AG08395 (cell line): Measurements from ENCODE around the gene BPI.
A peak's percentile ranks its signal among the peaks of the same experiment; 100 is the strongest.
"Not testable (repeated sequence)": the region's sequence is repeated elsewhere in the genome, so short reads cannot be mapped to it uniquely, and the experiment has no call there.

ENCODE experiments used
- DNase-seq: peaks from one replicate; pipeline ENCODE4 v3.0.0; 2012; ENCODE audit warnings: mixed read lengths, low spot score

The BPI gene

DNA sequence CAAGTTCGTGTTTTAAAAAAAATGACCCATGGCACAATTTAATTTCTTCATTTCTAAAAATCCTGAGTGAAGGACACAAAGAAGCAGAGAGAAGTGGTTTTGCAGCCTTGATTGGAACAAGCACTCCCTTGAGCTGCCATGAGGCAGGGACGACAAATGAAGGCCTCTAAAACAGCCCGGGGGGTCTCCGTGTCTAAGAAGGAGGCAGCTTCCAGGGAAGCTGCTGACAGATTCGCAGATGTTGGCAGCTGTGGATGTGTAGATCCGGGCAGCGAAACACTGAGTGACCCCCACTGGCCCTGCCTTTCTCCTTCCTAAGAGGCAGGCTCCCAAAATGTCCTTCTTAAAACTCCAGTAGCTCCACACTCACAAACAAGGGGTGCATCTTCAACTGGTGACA, 32.8 kb downstream of the BPI start:
- DNase-seq: no peak

DNA sequence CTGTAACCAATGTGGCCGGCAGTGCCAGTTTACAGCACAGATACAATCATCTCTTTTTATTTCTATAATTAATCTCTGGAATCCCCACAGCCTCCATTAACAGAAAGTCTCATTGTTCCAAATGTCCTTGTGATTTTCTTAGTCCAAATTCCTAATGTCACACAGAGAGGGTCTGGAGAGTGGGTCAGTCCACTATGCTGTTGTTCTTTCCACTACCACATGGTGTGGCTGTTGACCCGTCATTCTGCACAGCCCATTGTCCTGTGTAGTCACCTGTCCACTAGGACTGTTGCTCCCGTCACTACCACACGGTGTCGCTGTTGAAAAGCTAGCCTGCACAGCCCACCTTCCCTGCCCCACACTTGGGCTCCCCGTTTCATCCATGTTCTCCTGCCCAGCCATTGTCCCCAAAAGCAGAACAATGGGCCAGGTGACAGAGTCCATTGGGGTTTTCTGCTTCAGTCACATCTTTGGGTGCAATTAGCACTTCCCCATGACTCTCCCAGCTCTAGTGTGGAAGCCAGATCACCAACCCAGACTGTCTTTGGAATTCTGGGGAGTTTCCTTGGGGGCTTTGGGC, 33.7 kb downstream of the BPI start:
- no peak for DNase-seq

DNA sequence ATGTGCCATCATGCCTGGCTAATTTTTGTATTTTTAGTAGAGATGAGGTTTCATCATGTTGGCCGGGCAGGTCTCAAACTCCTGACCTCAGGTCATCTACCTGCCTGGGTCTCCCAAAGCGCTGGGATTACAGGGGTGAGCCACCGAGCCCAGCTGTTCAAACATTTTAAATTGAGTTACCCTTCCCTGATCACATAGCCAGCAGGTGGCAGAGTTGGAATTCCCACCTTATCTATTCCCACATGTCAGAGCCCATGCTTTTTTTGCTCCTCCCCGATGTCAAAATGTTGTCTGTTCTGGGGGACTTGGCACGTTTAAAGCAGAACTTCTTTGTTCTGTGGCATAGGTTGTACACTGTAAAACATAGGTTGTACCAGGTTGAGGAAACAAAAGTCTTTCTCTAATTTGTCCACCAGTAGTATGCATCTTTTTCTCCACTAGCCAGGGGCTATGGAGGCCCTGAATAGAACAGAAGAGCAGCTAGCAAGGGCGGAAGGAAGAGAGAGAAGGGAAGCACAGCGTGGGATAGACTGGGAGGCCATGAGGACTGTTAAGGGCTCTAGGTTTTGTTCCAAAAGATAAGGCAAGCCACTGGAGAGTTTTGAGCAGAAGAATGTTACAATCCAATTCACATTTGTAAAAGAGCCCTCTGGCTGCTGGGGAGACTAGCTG, 35.0 kb downstream of the BPI start:
- DNase-seq: no peak

DNA sequence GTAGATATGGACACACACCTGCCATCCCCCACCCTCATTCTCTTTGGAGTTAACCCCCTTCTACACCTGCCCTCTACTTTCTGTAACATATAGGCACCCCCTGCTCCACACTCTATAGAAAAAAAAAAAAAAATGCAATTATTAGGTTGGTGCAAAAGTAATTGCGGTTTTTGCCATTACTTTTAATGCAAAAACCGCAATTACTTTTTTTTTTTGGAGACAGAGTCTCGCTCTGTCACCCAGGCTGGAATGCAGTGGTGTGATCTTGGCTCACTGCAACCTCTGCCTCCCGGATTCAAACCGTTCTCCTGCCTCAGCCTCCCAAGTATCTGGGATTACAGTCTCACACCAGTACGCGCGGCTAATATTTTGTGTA, 35.6 kb downstream of the BPI start:
- not testable (repeated sequence) for DNase-seq

DNA sequence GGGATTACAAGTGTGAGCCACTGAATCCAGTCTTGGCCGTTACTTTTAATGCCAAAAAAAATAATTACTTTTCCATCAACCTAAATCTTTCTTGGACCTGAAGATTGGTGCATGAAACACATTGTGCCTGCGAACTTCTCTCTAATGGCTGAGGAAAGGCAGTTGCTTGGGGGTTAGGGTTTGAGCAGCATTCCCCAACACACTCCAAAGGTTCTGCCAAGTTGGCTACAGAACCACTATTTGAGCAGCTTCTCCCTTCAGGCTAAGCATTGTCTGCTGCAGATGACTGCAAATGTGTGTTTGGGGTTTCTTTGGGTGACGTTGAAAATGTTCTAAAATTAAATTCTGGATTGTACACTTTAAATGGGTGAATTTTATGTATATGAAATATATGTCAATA, 36.0 kb downstream of the BPI start:
- no peak for DNase-seq

DNA sequence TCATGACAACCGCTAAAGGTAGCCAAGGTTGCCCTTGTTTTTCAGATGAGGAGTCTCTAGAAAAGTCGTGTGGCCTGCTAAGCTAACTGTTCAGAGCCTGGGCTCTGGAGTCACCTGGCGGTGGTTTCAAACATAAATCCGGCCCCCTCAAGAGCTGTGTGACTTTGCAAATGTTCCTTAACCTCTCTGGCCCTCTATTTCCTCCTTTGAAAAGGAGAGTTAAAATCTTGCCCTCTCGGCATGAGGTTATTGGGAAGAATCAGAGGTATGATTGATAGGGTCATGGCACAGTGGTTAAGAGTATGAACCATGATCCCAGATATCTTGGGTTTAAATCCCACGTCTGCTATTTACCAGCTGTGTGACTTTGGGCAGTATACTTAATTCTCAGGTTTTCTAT, 36.7 kb downstream of the BPI start:
- no peak for DNase-seq

DNA sequence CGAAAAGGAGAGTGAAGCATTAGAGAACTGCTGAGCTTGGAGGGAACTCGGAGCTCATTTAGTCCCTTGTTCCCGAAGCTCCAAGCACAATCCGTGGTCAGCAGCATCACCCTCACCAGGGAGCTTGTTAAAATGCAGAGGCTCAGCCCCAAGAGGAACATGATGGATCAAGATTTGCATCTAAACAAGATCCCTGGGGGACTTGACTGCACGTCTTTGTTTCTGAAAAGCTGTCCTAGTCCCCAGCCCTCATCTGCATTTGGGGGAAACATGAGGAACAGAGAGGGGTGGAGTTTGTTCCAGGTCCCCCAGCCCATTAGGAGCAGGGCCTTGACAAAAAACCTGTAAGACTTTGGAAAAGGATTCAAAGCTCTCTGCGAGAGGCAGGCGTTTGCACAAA, 38.3 kb downstream of the BPI start:
- DNase-seq: no peak

DNA sequence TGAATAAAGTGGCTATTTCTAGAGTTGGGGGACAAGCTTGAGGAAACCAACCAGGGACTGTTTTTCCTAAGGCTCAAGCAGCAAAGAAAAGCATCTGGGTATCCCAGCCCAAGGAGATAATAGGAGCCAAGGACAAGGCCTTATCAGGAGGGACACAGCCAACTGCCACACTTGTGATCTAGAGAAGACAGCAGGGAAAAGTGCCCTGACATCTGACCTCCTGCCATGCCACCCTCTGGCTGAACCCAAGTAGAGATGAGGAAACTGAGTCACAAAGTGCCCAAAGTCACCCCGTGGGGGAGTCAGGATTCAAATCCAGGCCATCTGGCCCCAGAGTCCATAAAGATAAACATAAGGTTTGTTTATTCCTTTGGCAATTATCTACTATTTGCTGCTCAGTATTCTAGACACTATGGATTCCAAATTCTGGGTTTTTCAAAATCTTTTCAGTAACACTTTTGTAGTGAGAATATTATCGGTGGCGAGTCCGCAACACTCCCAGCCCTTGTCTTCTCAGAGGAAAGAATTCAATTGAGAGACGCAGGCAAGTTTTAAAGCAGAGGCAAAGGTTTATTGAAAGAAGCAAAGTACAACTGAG, 38.9 kb downstream of the BPI start:
- DNase-seq: no peak

DNA sequence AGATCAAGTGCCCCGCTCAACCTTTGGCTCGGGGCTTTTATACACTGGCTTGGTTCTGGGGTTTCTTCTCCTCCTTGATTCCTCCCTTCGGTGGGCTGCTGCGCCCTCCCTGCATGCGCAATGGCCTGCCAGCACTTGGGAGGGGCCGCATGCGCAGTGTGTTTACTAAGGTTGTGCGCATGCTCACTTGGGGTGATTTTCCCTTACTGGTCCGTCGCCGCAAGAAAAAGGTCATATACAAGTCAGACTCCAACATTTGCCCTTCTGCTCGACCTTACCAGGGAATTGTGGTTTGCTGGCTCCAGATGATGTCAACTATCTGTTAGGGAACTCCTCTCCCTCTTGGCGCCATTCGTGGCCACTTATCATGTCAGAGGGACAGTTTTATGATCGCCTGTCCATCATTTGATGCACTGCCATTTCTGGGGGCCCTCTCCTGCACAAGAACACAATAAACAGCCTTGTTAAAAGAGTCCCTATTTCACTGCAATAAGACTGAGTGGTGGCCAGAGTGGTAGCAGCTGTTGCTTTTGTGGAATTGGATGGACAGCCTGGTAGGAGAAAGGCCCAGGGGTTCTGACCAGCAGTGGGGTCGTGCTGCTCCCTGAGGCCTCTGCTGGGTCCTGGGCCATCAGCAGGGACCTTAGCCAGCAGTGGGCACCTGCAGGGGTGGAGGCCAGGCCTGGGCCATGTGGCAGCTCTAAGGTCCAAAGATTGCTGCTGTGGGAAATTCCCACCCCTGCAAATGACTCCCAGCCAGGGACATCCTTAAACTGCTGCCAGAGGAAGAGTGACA, 39.6 kb downstream of the BPI start:
- DNase-seq: peak; percentile 34

DNA sequence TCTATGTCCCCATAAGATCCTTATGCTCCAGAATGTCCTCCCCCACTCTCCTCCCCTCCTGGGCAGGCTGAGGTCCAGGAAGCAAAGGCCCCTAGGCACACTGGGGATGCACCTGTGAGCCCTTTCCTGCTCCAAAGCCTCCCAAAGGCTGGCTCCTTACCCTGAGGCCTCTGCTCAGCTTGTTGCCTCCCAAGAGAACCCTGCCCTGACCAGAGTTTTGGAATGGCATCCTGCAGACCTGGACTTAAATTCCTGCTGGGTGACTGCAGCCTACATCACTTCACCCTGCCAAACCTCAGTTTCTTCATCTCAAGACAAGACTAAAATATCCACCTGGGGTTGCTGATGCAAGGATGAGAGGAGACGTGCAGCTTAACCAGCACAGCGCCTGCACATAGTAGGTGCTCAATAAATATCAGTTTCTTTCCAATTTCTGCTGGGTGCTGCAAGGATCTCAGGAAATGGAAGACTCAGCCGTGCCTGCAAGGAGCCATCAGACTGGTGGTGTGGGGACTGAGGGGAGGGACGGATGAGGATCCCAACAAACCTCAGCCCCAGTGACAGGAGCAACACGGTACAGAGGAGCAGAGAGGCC, 40.2 kb downstream of the BPI start:
- no peak for DNase-seq

DNA sequence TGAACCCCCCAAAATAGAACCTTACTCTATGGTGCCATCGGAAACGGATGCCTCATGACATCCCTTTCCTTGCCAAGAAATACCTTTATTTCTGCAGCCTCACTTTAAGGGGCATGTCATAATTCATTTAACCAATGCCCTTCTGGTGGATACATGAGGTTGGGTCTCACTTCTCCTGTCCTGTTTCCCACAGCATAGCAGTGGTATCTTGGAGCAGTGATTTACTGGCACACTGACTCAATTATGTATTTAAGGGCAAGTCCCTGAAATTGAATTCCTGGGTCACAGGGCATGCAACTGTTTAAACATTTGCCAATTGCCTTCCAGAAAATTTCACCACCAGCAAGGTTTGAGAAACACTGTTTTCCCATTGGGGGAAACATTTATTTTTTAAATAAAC, 41.7 kb downstream of the BPI start:
- DNase-seq: no peak

DNA sequence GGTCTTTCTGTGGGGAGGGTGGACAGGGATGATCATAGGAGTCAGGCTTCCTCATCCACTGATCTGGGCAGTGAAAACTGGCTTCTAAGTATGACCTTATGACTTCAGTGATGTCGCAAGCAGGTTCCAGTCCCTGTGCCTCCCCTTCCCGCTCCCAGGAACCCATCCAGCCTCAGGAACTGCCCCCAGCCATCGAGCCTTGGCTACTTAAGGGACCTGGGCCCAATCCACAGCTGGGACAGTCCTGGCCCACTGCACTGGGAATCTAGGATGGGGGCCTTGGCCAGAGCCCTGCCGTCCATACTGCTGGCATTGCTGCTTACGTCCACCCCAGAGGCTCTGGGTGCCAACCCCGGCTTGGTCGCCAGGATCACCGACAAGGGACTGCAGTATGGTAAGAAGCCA, 42.3 kb downstream of the BPI start, which contains the start of gene LBP:
Gene LBP (plus strand): TSS at position 236 of the 405 bp plus-strand sequence. CDS start 35 bp downstream, at position 271.
- DNase-seq: no peak

DNA sequence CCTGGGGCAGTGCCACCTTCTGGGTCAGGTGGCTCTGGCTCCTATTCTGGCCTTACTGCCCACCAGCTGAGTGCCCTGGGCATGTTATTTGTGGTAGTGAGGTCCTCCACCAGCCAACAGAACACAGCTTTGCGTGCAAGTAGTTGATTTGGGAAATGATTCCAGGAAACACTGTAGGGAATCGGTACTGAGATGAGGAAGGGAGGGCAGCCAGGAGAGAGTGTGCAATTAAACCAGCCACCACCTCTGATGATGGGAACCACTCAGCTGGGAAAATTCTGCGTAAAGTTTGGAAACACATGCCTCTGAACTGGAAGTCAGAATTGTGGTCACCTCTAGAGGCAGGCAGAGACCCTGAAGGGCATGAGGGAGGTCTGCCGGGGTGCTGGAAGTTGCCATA, 42.8 kb downstream of the BPI start:
- no peak for DNase-seq

DNA sequence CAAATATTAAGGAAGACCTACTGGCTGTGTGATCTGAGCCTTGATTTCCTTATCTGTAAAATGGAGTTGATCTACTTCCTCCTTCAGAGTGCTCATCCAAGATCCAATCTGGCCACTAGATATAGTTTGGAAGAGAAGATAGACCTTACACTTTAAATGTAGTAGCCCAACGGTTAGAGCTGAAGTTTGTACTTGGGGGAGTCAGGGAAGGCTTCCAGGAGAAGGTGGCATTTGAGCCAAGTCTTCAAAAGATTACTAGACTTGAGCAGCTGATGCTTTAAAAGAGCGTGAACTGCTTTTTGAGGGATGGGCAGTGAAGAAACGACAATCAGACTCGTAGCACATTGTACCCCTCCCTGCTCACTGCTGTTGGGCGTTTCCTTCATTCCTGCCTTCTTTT, 45.9 kb downstream of the BPI start:
- no peak for DNase-seq

DNA sequence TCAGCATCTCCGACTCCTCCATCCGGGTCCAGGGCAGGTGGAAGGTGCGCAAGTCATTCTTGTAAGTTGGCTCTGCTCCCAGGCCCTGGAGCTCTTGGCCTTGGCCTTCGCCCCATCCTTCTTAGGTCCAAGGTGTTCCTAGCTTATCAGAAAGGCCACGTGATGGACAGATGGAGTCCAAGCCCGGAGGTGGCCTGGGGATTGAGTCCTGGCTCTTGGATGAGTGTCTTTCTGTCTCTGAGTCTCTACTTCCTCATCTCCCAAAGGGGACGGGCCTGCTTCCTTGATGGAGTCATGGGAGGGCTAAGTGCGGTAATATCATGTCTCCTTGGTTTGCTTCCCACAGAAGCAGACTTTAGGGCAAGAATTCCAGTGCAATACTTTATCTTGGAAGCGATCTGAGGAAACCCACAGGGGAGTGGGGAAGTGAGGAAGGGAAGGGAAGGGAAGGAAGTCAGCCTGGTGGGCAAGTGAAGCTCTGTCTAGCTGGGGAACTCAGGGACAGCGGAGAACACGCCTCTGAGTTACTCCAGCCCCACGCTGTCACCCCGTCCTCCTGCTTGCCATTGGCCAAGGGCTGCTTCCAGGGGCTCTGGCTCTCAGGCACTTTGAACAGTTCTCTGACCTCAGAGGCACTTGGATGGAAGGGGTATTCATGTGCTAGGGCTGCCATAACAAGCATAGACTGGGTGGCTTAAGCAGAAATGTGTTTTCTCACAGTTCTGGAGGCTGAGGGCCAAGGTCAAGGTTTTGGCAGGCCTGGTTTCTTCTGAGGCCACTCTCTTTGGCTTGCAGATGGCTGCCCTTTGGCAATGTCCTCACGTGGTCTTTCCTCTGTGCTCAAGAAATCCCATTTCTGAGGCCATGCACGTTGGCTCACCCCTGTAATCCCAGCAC, 47.2 kb downstream of the BPI start:
- no peak for DNase-seq

DNA sequence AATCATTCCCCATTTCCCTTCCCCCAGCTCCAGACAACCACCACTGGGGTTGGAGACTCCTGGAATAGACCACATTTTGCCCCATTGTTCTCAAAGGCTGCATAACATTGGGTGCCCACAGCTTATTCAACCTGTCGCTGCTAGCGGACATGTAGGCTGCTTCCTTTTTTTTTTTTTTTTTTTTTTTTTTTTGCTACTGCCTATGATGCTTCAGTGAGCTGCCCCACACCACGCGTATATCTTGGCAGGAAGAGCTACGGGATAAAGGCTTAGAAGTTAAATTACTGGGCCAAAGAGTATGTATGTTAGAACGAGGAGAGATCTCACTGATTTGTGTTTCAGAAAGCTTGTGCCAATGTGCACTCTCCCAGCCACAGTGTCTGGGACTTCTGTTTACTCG, 49.4 kb downstream of the BPI start:
- no peak for DNase-seq

DNA sequence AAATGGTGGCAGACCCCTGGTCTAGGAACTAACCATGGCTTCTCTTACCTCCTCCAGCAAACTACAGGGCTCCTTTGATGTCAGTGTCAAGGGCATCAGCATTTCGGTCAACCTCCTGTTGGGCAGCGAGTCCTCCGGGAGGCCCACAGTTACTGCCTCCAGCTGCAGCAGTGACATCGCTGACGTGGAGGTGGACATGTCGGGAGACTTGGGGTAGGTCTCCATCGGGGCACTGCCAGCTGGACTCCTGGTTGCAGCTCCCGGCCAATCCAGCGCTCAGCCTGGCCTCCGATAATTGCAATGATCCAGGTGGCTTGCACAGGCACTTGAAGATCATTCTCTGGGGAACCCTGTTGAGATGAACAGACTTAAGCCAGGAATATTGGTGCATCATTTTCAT, 50.3 kb downstream of the BPI start:
- no peak for DNase-seq

DNA sequence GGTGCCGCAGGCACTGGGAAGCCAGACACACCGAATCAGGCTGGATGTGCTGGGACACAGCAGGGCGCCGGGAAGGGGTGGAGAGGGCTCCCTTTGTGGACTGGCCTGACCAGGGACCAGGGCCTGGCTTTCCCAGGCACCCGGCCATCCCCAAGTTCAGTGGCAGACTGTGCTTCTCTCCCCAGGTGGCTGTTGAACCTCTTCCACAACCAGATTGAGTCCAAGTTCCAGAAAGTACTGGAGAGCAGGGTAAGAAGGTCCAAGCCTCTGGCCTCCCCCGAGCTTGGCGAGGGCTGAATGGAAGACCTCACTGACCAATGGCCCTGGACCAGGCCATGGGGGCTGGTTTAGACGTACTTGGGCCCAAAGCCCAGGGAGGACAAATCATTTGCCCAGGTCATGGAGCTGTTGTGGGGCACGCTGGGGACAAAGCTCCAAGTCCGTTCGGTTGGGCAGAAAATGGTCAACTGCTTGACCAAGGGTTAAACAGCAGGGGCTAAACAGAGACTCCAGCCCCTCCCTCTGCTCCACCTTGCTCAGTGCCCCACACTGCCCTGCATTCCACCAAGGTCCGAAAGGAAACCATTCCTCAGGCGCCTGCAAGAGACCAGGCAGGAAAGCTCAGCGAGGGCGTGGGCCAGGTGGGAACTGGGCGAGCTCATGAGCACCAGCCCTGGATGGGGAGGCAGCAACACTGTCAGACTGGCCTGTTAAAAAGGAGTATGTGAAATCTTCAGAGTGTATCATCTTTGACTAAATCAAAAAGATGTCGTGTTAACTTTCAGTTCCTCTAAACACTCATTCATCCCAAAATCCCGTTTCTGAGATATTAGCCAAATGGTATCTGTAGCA, 51.4 kb downstream of the BPI start:
- DNase-seq: no peak

DNA sequence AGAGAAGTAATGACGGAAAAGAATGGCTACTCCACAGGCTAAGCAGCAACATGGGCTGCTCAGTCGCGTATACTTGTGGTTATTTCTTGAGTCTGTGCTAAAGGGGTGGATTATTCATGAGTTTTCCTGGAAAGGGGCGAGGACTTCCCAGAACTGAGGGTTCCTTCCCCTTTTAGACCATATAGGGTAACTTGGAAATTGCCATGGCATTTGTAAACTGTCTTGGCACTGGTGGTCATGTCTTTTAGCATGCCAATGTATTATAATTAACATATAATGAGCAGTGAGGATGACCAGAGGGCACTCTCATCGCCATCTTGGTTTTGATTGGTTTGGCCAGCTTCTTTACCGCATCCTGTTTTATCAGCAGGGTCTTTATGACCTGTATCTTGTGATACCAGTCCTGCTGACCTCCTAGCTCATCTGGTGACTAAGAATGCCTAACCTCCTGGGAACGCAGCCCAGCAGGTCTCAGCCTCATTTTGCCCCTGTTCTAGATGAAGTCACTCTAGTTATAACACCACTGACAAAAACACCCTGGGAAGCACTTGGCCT, 53.8 kb downstream of the BPI start:
- no peak for DNase-seq

DNA sequence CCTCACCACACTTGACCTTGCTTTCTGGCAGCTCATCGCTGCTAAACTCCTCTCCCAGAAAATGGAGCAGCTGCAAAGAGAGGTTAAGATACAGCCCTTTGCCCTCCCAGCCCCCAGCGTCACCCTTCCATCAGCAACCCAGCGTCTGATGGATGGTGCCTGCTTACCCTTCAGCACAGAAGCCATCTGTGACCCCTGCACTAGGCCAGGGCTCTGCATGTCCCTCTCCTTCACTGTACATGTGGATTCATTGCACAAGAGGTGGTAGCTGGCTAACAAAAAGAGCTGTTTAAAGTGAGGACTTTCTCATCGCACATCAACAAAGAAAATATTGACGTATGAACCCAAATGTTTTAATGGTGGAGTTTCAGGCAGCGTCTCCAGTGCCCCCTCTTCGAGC, 54.6 kb downstream of the BPI start:
- no peak for DNase-seq
